GM18498 (cell line): ENCODE measurements around the gene IFRD1.
"Not testable (repeated sequence)": the region's sequence is repeated elsewhere in the genome, so short reads cannot be mapped to it uniquely, and the experiment has no call there.

Experiments
- ATAC-seq: cut with Tn5 transposase; IDR thresholded peaks from one replicate; pipeline ENCODE4 v1.9.1; 2021; ENCODE audit warnings: mild to moderate bottlenecking, moderate library complexity; ENCODE audit not compliant: unreplicated experiment

The IFRD1 gene

DNA sequence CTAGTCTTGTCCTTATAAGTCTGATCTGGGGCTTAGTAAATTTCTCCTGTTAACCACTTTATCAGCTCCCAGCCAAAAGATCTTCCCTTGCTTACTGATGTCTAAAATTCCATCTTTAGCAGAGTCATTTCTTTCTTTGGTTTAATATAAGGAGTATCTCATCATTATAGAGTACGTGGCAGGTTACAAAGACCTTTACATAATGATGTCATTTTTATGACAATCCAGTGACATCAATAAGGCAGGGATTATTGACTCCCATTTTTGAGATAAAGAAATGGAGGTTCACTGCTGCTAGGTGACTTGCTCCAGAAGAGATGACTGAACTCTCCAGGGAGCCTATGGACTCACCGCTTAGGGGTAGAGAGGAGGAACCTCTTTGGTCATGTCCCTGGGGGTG, 8.1 kb upstream of the IFRD1 start:
- no peak for ATAC-seq

GRCh38 chr7:112444505-112444904, 5.8 kb upstream of the IFRD1 start:
- ATAC-seq = no peak

DNA sequence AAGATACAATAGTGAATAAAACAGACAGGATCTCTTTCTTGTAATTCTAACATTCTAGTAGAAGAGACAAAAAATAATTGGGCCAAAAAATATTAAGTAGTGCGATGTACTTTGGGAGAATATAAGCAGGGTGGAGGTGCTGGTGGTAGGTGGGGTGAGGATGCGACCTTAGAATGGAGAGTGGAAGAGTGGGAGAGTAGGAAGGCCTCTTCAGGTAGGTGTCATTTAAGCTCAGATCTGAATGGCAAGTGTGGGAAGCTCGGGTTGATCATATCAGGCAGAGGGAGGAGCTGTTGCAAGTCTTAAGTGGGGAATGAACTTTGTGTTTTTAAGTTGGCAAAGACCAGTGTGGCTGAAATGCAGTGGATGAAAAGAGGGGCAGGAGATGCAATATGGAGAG, 3.8 kb upstream of the IFRD1 start:
- no peak for ATAC-seq

GRCh38 chr7:112447406-112447805, 2.9 kb upstream of the IFRD1 start:
- no peak for ATAC-seq

- no peak for ATAC-seq
Observed at GRCh38 chr7:112448381-112448780, 1.9 kb upstream of the IFRD1 start.

DNA sequence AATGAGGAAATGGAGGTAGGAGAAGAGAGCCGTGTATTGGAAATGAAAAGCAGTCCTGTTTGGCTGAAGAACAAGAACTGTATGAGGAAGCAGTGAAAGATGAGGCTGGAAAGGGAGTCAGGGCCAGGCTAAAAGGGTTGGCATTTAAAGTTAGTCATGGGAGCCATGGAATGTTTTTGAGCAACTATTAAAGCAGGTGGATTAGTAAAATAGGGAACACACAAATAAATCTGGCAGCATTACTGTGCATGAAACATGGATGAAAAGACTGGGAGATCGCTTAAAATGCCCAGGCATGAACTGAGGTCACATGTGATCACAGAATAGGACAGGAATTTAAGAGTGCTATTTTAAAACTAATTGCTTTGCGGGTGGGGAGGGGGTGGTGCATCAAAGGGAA, 1.4 kb upstream of the IFRD1 start:
- no peak for ATAC-seq

DNA sequence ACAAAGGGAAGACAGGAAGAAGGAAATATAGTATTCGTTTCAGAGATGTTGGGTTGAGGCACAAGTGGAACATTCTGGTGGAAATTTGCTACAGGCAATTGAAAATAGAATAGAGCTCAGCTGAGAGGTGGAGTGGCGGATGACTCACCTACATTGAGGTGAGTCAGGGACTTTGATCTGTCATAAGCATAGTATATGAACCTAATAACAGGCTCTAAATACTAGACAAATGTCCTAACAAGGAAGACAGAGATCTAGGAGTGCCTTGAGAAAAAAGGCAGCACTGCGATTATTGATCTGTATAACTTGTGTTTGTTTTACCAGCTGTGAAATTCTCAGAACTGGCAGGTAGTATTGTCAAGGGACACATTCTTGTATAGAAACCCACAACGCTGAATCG, 907 bp upstream of the IFRD1 start:
- ATAC-seq = no peak

GRCh38 chr7:112450807-112451761, 824 bp downstream of the IFRD1 start:
- peak; percentile 77 for ATAC-seq

DNA sequence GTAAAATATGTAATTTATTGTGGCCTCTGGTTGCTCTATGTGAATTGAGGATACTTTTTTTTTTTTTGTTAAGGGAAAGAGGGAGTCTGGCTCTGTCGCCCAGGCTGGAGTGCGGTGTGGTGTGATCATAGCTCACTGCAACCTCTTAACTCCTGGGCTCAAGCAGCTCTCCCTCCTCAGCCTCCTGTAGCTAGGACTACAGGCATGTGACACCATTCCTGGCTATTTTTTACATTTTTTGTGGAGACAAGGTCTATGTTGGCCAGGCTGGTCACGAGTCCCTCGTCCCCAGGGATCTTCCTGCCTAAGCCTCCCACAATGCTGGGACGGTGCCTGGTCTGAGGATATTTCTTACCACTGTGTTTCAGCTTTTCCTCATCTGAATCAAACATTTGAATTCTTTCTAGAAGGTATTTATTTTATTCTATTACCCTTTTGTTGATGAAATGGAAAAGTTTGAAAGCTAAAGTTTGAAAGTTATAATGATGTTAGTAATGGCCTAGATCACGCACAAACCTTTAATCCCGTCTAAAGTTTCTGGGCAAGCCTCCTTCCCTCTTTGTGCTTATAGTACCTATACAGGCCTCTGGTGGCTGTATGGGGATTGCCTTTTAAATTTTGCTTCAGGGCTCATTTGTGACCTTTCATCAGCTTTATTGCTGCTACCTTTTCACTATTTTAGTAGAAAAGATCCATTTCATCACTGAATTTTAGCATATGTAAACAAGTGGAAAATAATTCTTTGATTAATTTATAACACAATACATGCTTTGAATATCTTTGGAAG, 2.0 kb downstream of the IFRD1 start:
- ATAC-seq = no peak

DNA sequence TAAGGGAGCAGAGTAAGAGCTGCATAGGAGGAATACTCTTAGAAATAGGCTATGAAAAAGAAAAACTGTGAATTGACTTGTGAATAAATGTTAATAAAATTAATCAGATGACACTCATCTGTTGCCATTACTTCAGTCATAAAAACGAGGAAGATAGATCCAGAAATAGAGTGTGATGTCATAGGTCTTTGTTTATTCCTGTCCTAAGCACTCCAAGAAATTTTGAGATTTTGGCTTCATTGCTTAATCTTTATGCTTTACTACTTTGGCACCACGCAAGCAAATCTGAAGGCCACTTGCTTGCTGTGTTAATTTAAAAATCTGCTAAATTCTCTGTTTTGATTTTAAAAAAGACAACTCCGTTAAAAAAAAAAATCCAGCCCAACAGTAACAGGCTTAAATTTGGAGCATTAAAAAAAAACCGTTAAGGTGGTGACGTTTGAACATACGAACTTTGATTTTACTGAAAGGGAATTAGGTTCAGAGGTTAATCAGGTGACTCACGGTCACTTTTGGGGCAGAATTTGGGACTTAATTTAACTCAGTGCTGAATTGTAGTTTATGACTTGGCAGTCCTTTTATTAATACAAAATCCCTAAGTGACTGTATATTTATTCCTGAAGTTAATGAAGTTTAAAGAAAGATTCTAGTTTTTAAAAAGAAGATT, 3.4 kb downstream of the IFRD1 start:
- no peak for ATAC-seq

- not testable (repeated sequence) for ATAC-seq
Observed at GRCh38 chr7:112454191-112454590, 3.9 kb downstream of the IFRD1 start.

GRCh38 chr7:112459645-112460044, 9.4 kb downstream of the IFRD1 start:
- ATAC-seq = no peak

- ATAC-seq = no peak
Observed at GRCh38 chr7:112462236-112462635, 12.0 kb downstream of the IFRD1 start.

DNA sequence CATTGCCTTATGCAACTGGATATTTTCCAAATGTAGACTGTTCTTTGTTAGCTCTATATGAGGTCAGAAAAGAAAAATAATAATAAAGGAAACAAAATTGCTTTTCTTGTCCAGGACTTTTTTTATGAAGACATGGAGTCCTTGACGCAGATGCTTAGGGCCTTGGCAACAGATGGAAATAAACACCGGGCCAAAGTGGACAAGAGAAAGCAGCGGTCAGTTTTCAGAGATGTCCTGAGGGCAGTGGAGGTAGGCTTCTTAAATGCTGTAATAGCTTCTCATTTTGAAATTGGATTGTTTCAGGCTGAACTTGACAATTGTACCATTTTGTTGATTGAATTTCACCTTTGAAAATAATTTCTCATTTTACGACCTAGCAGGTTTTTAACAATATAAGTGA, 17.6 kb downstream of the IFRD1 start:
- no peak for ATAC-seq

DNA sequence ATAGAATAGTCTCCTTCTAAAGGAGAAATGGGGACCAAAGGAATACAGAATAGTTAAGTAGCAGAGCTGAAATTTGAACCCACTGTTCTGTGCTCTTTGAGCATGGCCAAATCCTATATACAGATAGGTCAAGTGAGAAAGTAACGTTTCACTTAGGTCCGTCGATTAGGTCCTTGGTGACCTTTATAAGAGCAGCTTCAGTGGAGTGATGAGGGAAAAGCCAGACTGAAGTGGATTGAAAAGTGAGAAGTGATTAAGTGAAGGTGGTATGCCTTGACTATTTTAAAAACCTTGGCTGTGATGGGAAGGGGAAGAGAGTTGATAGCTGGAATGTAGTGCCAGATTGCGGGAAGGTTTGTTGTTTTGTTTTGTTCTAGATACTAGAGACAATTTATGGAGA, 19.9 kb downstream of the IFRD1 start:
- ATAC-seq = no peak

DNA sequence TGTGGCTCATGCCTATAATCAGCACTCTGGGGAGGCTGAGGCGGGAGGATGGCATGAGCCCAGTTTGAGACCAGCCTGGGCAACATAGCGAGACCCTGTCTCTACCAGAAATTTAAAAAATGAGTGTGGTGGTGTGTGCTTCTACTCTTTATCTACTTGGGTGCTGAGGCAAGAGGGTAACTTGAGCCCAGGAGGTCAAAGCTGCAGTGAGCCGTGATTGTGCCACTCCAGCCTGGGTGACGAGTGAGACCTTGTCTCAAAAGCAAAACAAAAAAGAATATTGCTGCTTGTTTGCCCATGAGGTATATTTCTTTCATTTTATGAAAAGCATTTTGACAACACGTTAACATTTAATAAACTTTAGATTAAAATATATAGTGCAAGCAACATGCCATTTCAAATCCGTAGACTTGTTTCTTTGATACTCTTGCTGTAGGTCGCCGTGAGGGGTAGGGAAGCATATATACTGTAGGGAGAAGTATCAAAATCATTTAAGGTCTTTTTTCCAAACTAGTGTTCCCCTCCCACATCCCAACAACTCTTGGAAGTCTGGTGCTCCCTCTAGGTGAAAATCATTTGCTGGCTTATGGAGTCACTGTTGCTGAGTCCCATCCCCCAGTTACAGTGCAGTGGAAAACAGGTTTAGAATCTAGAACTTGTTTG, 26.3 kb downstream of the IFRD1 start:
- ATAC-seq = no peak

GRCh38 chr7:112481121-112481736, 31.0 kb downstream of the IFRD1 start:
- ATAC-seq = no peak

GRCh38 chr7:112481833-112482670, 31.8 kb downstream of the IFRD1 start:
- no peak for ATAC-seq

- no peak for ATAC-seq
Observed at GRCh38 chr7:112484671-112485167, 34.5 kb downstream of the IFRD1 start.
